HG03460 (cell line): ENCODE results near the gene COL6A3.

Experiments used
- ATAC-seq: cut with Tn5 transposase; IDR thresholded peaks from one replicate; pipeline ENCODE4 v1.9.1; 2021; ENCODE audit not compliant: unreplicated experiment

COL6A3 gene, protein sequence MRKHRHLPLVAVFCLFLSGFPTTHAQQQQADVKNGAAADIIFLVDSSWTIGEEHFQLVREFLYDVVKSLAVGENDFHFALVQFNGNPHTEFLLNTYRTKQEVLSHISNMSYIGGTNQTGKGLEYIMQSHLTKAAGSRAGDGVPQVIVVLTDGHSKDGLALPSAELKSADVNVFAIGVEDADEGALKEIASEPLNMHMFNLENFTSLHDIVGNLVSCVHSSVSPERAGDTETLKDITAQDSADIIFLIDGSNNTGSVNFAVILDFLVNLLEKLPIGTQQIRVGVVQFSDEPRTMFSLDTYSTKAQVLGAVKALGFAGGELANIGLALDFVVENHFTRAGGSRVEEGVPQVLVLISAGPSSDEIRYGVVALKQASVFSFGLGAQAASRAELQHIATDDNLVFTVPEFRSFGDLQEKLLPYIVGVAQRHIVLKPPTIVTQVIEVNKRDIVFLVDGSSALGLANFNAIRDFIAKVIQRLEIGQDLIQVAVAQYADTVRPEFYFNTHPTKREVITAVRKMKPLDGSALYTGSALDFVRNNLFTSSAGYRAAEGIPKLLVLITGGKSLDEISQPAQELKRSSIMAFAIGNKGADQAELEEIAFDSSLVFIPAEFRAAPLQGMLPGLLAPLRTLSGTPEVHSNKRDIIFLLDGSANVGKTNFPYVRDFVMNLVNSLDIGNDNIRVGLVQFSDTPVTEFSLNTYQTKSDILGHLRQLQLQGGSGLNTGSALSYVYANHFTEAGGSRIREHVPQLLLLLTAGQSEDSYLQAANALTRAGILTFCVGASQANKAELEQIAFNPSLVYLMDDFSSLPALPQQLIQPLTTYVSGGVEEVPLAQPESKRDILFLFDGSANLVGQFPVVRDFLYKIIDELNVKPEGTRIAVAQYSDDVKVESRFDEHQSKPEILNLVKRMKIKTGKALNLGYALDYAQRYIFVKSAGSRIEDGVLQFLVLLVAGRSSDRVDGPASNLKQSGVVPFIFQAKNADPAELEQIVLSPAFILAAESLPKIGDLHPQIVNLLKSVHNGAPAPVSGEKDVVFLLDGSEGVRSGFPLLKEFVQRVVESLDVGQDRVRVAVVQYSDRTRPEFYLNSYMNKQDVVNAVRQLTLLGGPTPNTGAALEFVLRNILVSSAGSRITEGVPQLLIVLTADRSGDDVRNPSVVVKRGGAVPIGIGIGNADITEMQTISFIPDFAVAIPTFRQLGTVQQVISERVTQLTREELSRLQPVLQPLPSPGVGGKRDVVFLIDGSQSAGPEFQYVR (N-terminal part only)

DNA sequence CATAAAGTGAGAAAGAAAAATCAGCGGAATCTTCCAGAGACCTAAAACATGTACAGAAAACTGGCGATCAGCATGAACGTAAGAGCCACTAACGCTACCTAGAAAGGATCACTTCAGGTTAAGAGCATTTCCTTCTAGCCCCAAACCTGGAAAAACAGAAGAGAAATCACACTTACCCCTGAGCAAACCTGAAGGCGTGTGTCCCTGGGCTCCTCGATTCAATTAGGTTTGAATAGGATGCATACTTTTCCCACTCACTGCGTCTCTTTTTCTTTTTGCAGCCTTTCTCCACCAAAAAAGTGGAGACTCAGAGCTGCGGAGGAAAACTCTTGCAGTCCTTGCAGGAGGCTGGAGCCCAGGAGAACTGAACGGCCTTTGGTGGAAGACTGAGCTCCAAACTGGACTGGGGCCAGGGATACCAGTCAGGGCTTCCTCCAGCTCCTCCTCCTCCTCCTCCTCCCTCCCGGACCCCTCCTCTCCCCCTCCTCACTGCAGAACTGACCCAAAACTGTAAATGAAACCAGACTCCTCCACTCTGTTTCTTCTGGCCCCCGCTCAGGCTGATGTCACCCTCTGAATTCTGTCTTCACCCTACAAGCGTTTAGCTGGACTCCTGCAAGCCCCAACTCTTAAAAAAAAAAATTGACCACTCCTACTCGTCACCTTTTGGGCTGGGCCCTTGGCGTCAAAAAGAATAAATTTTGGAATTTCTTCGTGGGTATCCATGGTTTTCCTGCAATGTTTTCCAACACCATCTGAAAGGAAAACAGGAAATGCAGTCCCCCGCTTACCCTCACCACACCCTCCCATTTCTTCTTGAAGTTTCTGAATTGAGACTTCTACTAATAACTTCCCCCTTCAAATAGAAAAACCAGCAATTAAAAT, at the start of gene COL6A3:
TSS of gene COL6A3 (minus strand) at position 388 of the 885 bp plus-strand sequence. CDS start 17,347 bp downstream, outside the sequence.
- no peak for ATAC-seq

DNA sequence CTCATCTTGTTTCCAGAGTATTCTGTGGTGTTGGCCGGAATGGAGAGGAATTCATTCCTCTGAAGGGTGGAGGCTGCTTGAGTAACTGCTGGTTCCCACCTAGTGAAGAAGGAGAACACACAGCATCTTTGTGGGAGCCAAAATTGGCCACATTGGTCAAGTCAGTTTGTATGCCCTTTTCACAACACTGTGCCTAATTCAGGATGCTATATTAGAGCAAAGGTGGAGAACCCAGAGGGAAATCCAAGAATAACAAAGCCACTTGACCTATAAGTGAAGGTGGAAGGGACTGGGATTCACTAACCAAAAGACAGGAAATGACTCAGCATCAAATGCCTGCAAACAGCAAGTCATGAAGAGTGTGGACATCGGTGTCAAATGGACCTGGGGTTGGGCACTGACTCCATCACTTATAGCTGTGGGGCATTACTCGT, 45.8 kb upstream of the COL6A3 start:
- ATAC-seq, result no peak

DNA sequence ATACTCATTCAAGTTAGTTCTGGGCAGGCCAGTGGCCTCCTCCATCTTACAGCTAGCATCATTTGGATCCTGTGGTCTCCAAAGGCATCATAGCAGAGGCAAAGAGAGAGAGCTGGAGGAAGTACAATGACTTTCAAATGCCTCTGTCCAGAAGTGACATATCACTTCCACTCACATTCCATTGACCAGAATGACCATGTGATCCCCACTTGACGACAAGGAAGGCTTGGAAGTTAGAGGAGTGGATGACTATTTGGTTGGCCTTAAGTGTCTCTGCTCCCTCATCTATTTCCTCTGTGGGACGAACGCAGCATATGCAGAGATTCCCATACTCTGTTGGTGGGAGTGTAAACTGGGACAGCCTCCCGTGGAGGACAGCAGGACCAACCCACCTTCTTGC, 45.3 kb upstream of the COL6A3 start:
- ATAC-seq, result no peak

DNA sequence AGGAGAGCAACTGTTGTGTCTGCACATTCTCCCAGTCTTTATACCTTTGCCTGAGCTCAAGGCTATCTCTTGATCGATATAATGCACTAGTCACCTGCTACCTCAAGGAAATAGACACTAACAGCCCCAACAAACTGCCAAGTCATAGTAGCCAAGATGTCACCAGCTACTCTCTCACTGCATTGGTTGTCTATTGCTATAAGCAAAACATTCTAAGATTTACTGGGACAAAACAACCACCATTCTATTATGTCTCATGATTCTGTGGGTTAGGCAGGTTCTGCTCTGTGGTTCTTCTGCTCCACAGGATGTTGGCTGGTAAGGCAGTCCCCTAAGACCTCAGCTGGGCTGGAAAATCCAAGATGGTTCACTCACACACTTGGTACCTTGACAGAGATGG, 44.6 kb upstream of the COL6A3 start:
- no peak for ATAC-seq

DNA sequence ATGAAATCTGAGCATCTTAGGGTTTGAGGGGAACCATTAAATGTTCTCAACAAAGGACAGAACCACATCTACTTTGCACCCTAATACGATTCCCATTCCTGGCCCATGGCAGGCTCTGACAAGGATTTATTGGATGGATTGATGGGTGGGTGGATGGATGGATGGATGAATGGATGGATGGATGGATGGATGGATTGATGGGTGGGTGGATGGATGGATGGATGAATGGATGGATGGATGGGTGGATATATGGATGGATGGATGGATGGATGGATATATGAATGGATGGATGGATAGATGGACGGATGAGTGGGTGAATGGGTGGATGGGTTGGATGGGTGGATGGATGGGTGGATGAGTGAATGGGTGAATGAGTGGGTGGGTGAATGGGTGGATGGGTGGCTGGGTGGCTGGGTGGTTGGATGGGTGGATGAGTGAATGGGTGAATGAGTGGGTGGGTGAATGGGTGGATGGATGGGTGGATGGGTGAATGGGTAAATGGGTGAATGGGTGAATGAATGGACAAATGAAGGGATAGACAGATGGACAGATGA, 43.5 kb upstream of the COL6A3 start:
- no peak for ATAC-seq

DNA sequence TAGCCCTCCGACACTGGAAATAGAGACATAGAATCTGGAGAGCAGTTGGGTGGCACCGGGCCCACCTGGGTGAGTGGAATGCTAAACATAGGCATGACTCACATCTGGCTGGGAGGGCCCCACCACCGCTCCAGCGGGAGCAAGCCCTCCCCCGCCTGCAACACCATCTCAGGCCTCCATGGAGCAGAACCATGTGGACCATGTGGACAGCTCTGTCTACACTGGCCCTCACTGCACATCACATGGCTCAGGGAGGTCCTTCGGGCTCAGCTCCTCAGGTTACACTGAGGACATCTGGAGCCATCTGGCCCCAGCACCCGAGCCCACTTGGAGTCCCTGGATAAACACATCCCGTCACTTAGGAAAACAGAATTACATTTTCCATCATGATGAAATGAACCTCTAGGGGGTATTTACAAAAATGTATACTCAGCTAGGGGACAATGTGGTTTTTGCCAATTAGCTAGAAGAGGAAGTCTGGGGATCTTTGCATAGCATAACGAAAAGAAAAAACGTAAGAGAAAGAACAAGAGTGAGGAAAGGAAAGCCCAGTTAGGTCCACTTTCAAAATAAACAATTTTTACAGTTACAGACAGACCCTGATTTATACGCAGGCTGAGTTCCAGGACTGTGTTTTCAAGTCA, 42.4 kb upstream of the COL6A3 start:
- ATAC-seq, result no peak

DNA sequence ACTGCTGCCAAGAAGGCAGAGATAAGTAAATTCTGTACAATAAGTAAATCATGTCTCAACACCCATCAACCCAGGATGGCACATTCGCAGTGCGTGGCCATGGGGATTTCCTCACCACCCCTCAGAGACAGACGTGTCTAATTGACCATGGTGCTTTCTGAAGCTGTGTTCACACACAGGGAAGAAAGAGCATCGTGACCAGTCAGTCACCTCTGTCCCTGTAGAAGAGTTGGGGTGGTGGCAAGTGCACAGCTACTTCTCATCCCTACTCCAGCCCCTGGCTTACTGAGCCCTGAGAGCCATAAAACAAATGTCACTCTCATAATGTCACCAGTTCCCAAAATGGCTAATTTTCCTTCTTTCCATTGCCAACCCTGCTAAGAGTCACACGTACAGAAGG, 41.8 kb upstream of the COL6A3 start:
- no peak for ATAC-seq

DNA sequence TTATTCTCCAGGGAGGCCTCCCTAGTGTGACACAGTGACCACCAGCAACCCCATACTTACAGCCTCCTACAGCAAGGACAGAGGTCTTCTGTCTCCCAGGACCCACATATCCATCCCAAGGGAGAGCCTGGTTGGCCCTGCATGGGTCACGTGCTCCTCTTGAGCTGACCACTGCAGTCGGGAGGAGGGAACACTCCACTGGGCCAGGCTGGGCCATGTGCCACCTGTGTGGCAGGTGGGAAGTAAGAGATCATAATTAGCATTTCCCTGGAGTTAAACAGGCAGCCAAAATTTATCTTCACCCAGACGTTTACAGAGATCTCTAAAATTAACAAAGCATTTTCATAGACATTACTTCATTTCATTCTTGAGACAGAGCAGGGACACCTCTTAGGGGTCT, 39.7 kb upstream of the COL6A3 start:
- no peak for ATAC-seq

DNA sequence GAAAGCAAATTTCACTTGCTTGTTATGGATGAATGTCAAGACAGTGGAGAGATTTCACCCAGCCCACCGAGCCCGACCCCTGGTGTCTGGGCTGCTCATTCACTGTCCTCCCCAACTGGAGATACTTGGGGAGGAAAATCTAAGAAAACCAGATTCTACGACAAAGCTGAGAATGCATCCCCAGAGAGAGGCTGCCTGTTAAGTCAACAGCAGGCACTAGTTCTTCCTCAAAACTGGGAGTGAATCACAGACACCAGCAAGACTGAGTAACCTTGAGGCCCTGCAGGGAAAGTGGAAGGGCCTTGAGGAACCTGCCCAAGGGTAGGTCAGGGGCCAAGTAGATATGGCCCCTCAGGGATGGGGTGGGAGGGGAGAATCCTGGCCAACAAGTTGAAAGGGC, 38.9 kb upstream of the COL6A3 start:
- no peak for ATAC-seq

DNA sequence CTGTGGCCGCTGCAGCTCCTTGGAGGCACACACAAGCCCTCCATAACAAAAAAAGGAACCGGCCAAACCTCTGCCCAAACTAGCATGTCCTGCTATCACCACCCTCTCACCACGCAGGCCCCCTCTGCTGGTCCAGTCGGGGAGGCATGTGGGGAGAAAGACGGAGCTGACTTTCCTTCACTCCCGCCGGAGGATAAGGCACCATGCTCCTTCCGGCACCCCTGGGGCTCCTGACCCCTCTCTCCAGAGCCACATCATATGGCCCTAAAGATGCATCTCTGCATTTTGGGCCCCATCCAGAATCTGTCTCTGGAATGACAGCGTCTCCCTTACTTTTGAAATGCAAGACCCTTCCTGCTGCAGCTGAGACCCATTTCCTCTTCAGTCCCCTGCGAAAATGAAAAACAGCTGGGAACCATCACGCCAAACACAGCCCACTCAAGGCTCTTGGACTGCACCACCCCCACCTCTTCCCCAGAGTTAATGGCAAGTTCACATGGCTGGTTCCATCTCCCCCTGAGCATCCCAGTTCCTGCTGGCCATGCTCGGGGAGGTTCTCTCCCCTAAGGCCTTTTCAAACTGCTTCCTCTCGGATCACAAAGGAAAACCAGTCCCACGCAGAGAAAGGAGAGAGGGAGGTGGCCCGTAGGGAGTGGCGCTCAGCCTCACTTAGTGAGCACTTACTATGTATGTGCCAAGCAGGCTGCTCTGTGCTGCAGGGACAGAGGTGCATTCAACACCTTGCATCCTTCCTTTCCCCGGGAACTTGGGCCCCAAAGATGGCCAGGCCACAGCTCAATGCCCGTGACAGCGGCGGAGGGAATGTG, 37.9 kb upstream of the COL6A3 start:
- ATAC-seq, result no peak

DNA sequence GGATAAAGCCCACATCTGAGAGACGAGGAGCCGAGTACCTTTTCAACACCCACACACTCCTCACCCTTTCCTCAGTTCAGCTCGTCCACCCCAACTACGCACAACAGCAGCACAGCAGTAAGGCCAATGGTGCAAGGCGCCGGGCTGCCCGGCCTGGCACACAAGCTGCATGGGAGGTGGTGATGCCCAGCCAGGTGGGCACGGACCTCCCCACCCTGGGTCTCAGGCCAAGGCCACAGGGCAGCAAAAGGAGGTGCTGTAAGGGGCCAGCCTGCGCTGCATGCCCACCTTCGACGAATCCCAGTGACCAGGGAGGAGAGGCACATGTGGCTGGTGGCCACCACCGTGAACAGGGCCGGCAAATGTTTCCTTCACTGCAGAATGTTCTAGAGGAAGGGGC, 36.6 kb upstream of the COL6A3 start:
- no peak for ATAC-seq

DNA sequence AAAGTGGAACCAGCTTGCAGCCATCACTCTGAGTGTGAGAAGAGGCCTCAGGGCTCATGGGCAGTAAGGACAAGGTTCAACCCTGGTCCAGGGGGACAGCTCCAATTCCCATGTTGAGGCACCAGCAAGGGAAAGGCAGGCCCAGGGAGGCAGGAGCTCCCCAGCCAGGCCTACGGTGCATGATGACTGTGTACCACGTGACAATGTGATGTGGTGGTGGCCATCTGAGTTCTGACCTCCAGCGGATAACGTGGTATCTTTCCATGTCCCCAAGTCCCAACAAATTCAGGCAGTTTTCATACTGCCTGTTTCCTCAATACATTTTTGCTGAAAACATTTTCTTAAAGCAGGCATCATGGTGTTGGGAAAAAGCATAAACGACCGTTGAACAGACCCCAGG, 36.1 kb upstream of the COL6A3 start:
- no peak for ATAC-seq

DNA sequence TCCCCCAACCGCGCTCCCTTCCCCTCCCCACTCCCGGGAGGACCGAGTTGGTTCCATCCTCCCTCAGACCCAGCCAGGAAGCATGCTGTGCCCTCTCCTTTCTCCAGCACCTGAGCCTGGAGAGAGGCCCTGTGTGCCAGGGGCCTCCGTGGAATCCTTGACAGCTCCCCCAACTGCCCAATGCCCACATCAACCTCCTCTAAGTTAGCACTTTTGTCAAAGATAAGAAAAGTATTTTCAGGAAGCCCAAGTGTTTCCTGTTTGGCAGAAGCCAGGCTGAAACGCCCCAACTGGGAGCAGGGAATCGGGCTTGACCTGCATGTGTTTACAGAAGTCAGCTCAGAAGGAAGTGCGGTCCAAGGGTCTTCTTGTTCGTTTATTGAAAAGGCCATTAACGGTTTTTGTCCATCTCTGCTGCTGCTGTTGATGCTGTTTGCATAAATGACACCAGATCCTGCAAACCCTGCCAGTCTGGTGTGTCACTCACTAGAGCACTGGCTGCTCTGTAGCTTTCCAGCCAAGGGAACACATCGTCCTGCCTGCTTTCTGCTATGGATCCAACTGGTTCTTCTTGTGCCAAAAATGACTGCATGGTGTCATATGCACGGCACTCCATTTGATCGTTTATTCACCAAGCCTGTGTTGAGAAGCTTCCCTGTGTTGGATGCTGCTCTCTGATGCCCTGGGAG, 35.4 kb upstream of the COL6A3 start:
- ATAC-seq, result no peak

DNA sequence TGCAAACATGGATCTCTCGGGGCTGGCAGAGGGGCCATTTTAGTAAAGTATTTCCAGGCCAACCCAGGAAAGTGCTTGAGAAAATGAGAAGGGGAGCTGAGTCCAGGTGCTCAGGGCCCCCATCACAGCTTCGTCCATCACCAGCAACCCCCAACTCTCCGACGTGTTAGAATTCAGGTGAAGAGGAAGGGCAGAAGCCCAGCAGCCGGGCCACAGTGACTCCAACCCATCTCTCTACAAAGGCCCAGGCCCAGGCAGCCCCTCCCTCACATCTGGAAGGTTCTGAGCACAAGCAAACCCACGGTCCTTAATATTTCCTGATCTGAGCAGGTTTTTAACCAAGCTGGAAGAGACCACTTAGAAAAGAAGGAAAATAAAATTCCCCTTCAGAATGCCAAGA, 34.7 kb upstream of the COL6A3 start:
- no peak for ATAC-seq

DNA sequence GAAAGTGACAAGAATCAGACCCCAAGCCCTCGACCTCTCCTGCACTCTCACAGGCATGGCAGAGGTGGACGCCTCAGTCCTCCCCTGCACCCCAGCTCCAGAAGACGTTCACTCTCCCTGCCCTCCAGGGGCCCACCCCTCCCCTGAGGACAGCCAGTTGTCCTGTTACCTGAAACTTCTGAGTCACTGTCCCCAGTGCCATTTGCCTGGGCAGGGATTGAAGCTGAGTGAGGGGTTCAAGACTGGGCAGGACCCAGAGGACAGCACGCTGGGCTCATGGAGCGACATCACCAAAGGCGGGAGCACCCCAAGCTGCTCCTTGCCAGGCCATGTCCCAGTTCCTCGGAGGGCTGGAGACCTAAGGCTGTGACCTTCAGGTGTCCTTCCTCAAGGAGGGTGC, 34.2 kb upstream of the COL6A3 start:
- no peak for ATAC-seq

DNA sequence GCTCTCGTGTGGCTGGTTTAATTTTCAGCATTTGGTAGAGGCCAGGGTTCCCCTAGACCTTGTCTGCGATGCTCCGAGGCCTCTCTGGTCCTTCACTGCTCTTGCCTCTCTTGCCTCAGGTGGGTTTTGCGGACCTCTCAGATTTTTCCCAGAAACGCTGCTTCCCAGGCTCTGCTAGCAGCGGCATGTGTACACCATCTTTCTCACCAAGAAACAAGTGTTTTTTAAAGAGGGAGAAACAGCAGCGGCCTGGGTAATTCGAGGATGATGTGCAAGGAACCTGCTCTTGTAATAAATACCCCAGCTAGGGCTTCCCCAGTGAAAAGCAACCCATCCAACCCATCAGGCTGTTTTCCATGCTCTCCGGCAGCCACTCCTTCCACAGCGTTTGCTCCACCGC, 33.5 kb upstream of the COL6A3 start:
- ATAC-seq, result no peak

DNA sequence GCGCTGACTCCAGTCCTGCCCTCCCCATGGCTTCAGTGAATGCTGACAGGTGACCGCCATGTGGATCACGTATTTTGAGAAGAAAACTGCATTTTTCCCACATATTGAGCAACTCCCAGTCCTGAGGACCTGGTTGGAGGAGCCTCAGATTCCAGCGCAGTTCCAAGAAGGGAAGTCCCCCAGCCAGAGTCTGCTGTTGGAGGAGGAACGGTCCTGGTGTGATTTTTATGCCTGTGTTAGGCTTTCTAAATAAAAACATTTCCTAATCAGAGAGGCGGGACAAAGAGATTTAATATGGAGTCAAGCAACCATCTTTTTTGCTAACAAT, 32.3 kb upstream of the COL6A3 start:
- ATAC-seq, result no peak

DNA sequence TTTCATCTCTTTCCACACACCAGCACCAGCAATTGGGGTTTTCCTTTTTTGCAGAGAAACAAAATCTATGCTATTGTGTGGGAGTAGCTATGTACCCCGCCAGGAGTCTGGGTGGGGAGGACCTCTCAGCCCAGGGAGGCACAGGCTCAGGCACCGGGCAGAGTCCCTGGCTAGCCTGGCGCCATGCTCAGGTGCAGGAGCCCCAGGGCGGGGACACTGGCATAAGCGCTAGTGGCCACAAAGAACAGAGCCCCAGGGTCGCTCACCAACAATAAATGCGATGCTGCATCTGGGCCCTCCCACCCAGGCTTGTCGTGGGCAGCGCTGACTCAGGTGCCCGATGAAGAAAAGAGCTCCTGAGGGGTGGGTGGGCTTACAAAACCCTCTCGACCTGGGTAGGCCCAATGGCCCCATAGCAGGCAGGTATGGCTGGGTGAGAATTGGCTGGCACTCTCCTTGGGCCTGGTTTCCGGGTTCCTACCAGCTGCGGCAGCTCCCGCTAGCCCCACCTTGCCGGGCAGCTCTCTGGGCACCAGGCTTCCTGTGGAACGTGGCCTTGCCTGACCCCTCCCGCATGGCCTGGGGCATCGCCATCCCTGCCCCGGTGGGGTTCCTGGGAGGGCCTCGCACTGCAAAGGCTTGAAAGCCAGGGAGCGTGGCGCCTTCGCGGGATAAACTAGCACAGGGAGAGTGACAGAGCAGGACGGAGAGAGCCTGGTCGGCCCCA, 31.8 kb upstream of the COL6A3 start:
- no peak for ATAC-seq
